Ascending aorta (tissue), 2 donors: ENCODE results near the gene FOXJ3. TPM values are rescaled to one million over a fixed set of nuclear protein-coding genes. Genes with fewer than 3 reads are reported as not detected.

Experiments
- DNase-seq, 2 donors: peaks; one replicate each; pipeline ENCODE4 v3.0.0-alpha.2; 2019; ENCODE audit warnings: low spot score in 2 of 2
- H3K27ac ChIP-seq, 2 donors: fragments of 200-600 bp; sonication (generic); one replicate each; pipeline ENCODE4 v1.5.1; 2016 to 2017; ENCODE audit warnings: mild to moderate bottlenecking in 1 of 2
- H3K27me3 ChIP-seq: fragments of 200-600 bp; sonication (generic); one replicate; pipeline ENCODE4 v1.5.1; 2017
- H3K36me3 ChIP-seq, 2 donors: fragments of 200-600 bp; sonication (generic); one replicate each; pipeline ENCODE4 v1.5.1; 2016
- H3K4me1 ChIP-seq, 2 donors: fragments of 200-600 bp; sonication (generic); one replicate each; pipeline ENCODE4 v1.5.1; 2016 to 2017; ENCODE audit warnings: mild to moderate bottlenecking in 1 of 2
- H3K4me3 ChIP-seq, 2 donors: fragments of 200-600 bp; sonication (generic); one replicate each; pipeline ENCODE4 v1.5.1; 2016 to 2017; ENCODE audit warnings: mild to moderate bottlenecking in 1 of 2
- H3K9me3 ChIP-seq, 2 donors: fragments of 200-600 bp; sonication (generic); one replicate each; pipeline ENCODE4 v1.5.1; 2016
- CTCF ChIP-seq, 3 experiments: fragments of 200-600 bp in 2 of 3; fragments of 450-650 bp in 1 of 3; sonication (generic) in 2 of 3; IDR thresholded peaks; one replicate each; pipeline ENCODE4 v1.5.1; 2016 to 2019; ENCODE audit warnings: antibody characterized with exemption in 3 of 3, mild to moderate bottlenecking in 1 of 3, moderate library complexity in 1 of 3
- intact Hi-C: fragments of 100-400 bp; cut with DNase I; formaldehyde crosslinking; loops from one replicate; pipeline ENCODE4 v1.15.1; 2023
- total RNA-seq: library from RNA; depleted of rRNA; stranded (reverse); fragments of >200 nt; gene quantifications from one replicate; pipeline ENCODE4 v1.1.0, GENCODE V29; 2016

FOXJ3 gene
- total RNA-seq, 1 donor from 2014 or later = 62.8 TPM

GRCh38 chr1:42325014-42325402 lies 10.0 kb downstream of the FOXJ3 start:
- H3K9me3 ChIP-seq = no peaks in the 10 kb centered on the region

GRCh38 chr1:42324398-42325013 lies 10.5 kb downstream of the FOXJ3 start:
- TF ChIP-seq CTCF (IDR thresholded peaks at IDR 0.05) = no peak
- Histone ChIP-seq H3K4me1 (peaks cover 4 to 32% of the 10 kb centered on the region in 2 donors), H3K9me3 (no peaks in the 10 kb centered on the region), H3K27ac (no peak overlapping the region), H3K4me3 (no peak overlapping the region), H3K36me3 (no peaks in the 10 kb centered on the region), H3K27me3 (no peaks in the 10 kb centered on the region)
- intact Hi-C loops = no loop called here
- DNase-seq = no peak

More at GRCh38 chr1:42325014-42325402, 10.0 kb downstream of the FOXJ3 start:
- H3K27me3 ChIP-seq = no peaks in the 10 kb centered on the region
- H3K27ac ChIP-seq = no peak overlapping the region
- H3K4me1 ChIP-seq = peaks cover 4 to 27% of the 10 kb centered on the region in 2 donors
- intact Hi-C loops = no loop called here
- DNase-seq = no peak
- no peak overlapping the region for H3K4me3 ChIP-seq
- TF ChIP-seq CTCF (IDR thresholded peaks at IDR 0.05) = no peak
- no peaks in the 10 kb centered on the region for H3K36me3 ChIP-seq

- no peak overlapping the region for H3K27ac ChIP-seq
- no peak for TF ChIP-seq CTCF (IDR thresholded peaks at IDR 0.05)
These were observed 11.5 kb downstream of the FOXJ3 start for GRCh38 chr1:42323551-42323950.

GRCh38 chr1:42322577-42322976 lies 12.5 kb downstream of the FOXJ3 start:
- no peaks in the 10 kb centered on the region for H3K9me3 ChIP-seq
- no peak for DNase-seq
- TF ChIP-seq CTCF (IDR thresholded peaks at IDR 0.05) = no peak
- no peaks in the 10 kb centered on the region for H3K27me3 ChIP-seq
- no peaks in the 10 kb centered on the region for H3K36me3 ChIP-seq
- H3K4me1 ChIP-seq = peaks cover 4 to 35% of the 10 kb centered on the region in 2 donors
- H3K4me3 ChIP-seq = no peak overlapping the region
- intact Hi-C loops = no loop called here
- H3K27ac ChIP-seq = no peak overlapping the region

More at GRCh38 chr1:42323551-42323950, 11.5 kb downstream of the FOXJ3 start:
- Histone ChIP-seq H3K9me3 (no peaks in the 10 kb centered on the region), H3K4me3 (no peak overlapping the region), H3K36me3 (no peaks in the 10 kb centered on the region), H3K4me1 (peaks cover 4 to 35% of the 10 kb centered on the region in 2 donors), H3K27me3 (no peaks in the 10 kb centered on the region)
- intact Hi-C loops = no loop called here
- no peak for DNase-seq

- peaks cover 4 to 33% of the 10 kb centered on the region in 2 donors for H3K4me1 ChIP-seq
- H3K27me3 ChIP-seq = no peaks in the 10 kb centered on the region
- no peak for TF ChIP-seq CTCF (IDR thresholded peaks at IDR 0.05)
- H3K36me3 ChIP-seq = no peaks in the 10 kb centered on the region
- H3K4me3 ChIP-seq = no peak overlapping the region
- intact Hi-C loops = no loop called here
- no peak for DNase-seq
- no peak overlapping the region for H3K27ac ChIP-seq
- no peaks in the 10 kb centered on the region for H3K9me3 ChIP-seq
These were observed 13.3 kb downstream of the FOXJ3 start for GRCh38 chr1:42321731-42322130.

- Histone ChIP-seq H3K4me3 (no peak overlapping the region), H3K27ac (no peak overlapping the region), H3K9me3 (no peaks in the 10 kb centered on the region), H3K4me1 (peaks cover 4 to 33% of the 10 kb centered on the region in 2 donors), H3K27me3 (no peaks in the 10 kb centered on the region), H3K36me3 (no peaks in the 10 kb centered on the region)
- intact Hi-C loops = no loop called here
- no peak for DNase-seq
- TF ChIP-seq CTCF (IDR thresholded peaks at IDR 0.05) = no peak
These were observed 14.3 kb downstream of the FOXJ3 start for GRCh38 chr1:42320708-42321107.
